G401.6 (cell line): ENCODE results near the gene PABPC1L.

Experiments used
- FAIRE-seq: peaks from 2 replicates; lab custom pipeline; 2012; peaks lifted over from hg19 to GRCh38; lab: Jason Lieb, UNC

PABPC1L gene

DNA sequence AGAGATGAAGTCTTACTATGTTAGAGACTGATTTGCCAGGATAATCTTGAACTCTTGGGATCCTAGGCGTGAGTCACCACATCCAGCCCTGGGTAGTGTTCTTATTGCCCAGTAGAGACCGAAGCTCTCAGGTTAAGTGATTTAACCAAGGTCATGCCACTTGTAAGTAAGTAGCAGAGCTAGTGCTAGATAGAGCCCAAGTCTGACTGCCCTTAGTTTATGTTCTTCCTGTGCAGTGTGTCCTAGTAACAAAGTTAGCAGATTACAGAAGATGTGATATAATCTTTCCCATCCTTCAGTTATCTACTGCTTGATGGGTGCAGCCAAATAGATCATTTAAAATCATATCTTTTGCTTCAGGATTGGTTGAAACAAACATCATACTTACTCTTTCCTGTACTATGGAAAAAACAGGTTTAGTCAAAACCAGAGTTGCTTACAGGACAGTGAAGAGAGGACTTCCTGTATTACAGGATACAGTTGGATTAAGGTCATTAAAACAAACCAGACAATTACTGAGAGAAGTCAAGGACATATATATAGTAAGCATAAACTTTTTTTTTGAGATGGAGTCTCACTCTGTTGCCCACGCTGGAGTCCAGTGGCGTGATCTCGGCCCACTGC is 9.5 kb upstream of the PABPC1L start:
- no peak for FAIRE-seq

DNA sequence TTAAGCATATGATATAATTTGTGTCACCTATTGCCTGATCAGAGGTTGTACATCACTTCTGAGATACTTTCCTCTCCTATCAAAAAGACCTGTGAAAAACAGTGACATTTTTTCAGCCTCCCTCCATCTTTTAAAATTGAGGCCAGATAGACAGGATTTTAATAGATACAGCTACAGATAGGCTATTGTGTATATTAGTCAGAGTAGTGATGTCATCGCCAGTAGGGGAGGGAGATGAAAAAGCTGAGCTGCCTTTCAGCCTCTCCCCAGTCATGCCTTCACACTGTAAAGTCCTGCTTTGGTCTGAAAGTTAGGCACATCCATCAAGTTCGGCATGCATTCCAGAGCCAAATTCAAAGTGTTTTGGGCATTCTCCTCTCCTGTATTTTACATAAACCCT is 7.9 kb upstream of the PABPC1L start:
- FAIRE-seq, result no peak

DNA sequence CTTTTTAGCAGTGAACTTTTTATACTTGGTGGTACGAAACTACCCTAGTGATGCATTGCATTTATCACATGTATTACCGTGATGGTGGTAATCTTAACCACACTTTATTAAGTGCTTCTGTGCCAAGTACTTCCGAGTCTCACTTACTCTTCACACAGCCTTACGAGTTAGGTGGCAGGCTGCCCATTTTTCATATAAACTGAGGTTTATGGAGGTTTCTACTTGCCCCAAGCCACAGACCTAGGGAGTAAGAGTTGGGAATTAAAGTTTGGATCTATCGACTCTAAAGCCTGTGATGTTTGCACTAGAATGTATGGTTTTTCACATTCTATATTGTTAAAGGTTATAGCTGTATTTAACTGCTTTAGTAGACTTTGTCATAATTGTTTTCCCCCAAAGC is 5.5 kb upstream of the PABPC1L start:
- no peak for FAIRE-seq

- FAIRE-seq, result no peak
Measured at GRCh38 chr20:44908987-44909871, 631 bp upstream of the PABPC1L start.

GRCh38 chr20:44910690-44911262 is 916 bp downstream of the PABPC1L start:
- no peak for FAIRE-seq

- peak; percentile 69 for FAIRE-seq
Measured at GRCh38 chr20:44911264-44911921, 1.5 kb downstream of the PABPC1L start.

DNA sequence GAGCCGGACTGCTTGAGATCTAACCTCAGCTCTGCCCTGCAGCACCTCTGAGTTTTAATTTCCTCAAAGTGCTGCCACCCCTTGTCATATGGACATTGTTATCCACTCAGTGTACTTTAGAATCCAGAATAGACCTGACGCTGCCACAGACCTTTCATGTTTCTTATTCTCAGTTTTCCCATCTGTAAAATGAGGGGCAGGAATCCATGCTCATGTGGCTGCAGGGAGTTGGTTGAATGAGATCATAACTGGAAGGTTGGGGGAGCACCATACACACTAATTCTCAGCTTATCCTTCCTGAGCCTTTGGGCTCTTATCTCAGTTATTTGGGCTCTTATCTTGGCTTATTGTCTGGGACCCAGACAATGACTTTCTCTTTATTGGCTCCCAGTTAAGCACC is 2.3 kb downstream of the PABPC1L start:
- FAIRE-seq, result no peak

- no peak for FAIRE-seq
Measured at GRCh38 chr20:44914924-44915323, 5.1 kb downstream of the PABPC1L start.

GRCh38 chr20:44916586-44916985 is 6.7 kb downstream of the PABPC1L start:
- no peak for FAIRE-seq

GRCh38 chr20:44917399-44917798 is 7.5 kb downstream of the PABPC1L start:
- no peak for FAIRE-seq

GRCh38 chr20:44918342-44918741 is 8.5 kb downstream of the PABPC1L start:
- FAIRE-seq, result no peak

GRCh38 chr20:44918761-44919160 is 8.9 kb downstream of the PABPC1L start:
- no peak for FAIRE-seq

- FAIRE-seq, result no peak
Measured at GRCh38 chr20:44921447-44921846, 11.6 kb downstream of the PABPC1L start.

DNA sequence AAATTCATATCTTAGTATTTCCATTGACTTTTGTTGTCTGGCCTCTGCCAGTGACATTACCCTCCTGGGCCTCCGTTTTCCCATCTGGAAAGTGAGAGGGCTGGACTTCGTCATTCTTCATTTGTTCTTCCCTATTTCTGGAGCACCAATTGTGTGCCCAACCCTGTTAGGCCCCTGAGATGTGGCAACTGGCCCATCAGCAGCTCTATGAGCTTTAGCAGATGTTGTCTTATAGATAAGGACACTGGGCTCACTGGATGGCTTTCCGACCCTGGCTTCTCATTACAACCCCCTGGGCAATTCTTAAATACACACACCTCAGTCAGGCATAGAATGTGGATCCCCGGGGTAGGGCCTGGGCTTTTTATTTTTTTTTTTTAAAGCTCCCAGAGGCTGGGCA is 14.7 kb downstream of the PABPC1L start:
- no peak for FAIRE-seq

DNA sequence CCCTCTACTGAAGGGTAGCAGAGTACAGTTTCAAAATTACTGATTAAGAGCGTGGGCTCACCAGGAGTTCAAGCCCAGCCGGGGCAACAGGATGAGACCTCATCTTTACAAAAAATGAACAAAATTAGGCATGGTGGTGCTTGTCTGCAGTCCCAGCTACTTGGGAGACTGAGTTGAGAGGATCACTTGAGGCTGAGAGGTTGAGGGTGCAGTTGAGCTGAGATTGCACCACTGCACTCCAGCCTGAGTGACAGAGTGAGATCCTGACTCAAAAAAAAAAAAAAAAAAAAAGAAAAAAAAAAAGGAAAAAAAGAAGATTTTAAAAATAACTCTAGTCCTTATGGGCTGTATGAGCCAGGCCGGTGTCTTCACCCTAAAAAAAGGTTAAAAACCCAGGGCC is 18.7 kb downstream of the PABPC1L start:
- no peak for FAIRE-seq

- FAIRE-seq, result no peak
Measured at GRCh38 chr20:44930517-44931168, 20.8 kb downstream of the PABPC1L start.

GRCh38 chr20:44931911-44932310 is 22.1 kb downstream of the PABPC1L start:
- no peak for FAIRE-seq

GRCh38 chr20:44932916-44933315 is 23.1 kb downstream of the PABPC1L start:
- FAIRE-seq, result no peak

- FAIRE-seq, result no peak
Measured at GRCh38 chr20:44936510-44936909, 26.6 kb downstream of the PABPC1L start.

- FAIRE-seq, result no peak
Measured at GRCh38 chr20:44938637-44939036, 28.8 kb downstream of the PABPC1L start.

- no peak for FAIRE-seq
Measured at GRCh38 chr20:44941120-44941691, 31.3 kb downstream of the PABPC1L start.
